K562 (cell line): ENCODE data around the gene ARHGAP10. TPM values are rescaled to one million over a fixed set of nuclear protein-coding genes. Genes with fewer than 3 reads are reported as not detected.

Source experiments
- ATAC-seq: fragments of 200-7000 bp; cut with Tn5 transposase; 3 replicates; pipeline ENCODE4 v1.9.1; 2020; ENCODE audit warnings: moderate library complexity
- BruUV-seq: library from RNA; stranded (reverse); fragments of 400-500 nt; replicated peaks from 2 replicates; lab custom pipeline; 2021; lab: Mats Ljungman, UMichigan
- CTCF ChIA-PET: fragments of 300-600 bp; formaldehyde crosslinking; extraction: SDS; loops from one replicate; lab custom pipeline; 2021; ENCODE audit warnings: low intra/inter-chr PET ratio; lab: Yijun Ruan, JAX
- POLR2A ChIA-PET: fragments of 300-600, 350-650 bp; sonication (Branson Sonifier 250); formaldehyde crosslinking; extraction: SDS; loops from one replicate; lab custom pipeline; 2021; ENCODE audit warnings: antibody characterized with exemption, inconsistent platforms; lab: Yijun Ruan, JAX
- DNase-seq, 4 experiments: peaks; one replicate each; pipeline versions ENCODE4 v3.0.0 to v3.0.0-alpha.2; 2011 to 2018; ENCODE audit warnings: low spot score in 3 of 4, mixed read lengths in 3 of 4; ENCODE audit errors: extremely low read depth in 1 of 4
- FAIRE-seq: peaks from 2 replicates; lab custom pipeline; 2011; peaks lifted over from hg19 to GRCh38; lab: Jason Lieb, UNC
- H2AFZ ChIP-seq: 2 replicates; pipeline ENCODE4 v1.6.0; 2011; ENCODE audit warnings: low read depth, low read length, control low read depth, inconsistent platforms
- H3K27ac ChIP-seq: fragments of 200-600 bp; 3 replicates; pipeline ENCODE4 v1.8.0; 2011; ENCODE audit warnings: low read depth, mild to moderate bottlenecking, control low read depth, inconsistent platforms, low read length, moderate library complexity, mixed read lengths; ENCODE audit errors: extremely low read depth
- H3K27me3 ChIP-seq, 2 experiments: fragments of 300-600 bp in 1 of 2; 2 replicates in 1 of 2; 3 replicates in 1 of 2; pipeline versions ENCODE4 v1.6.0 to v1.8.0; 2011; ENCODE audit warnings: inconsistent platforms in 2 of 2, low read length in 2 of 2, mild to moderate bottlenecking in 1 of 2, mixed read lengths in 1 of 2, moderate library complexity in 1 of 2; ENCODE audit not compliant: control insufficient read depth in 2 of 2, insufficient read depth in 2 of 2
- H3K36me3 ChIP-seq: fragments of 300-600 bp; 3 replicates; pipeline ENCODE4 v1.8.0; 2011; ENCODE audit warnings: mild to moderate bottlenecking, low read length, inconsistent platforms; ENCODE audit not compliant: control insufficient read depth, insufficient read depth
- H3K4me1 ChIP-seq, 2 experiments: fragments of 200-600 bp in 1 of 2; replicated peaks in 1 of 2; 2 replicates in 1 of 2; 3 replicates in 1 of 2; pipeline versions ENCODE4 v1.5.1 to v1.8.0; 2011; ENCODE audit warnings: inconsistent platforms in 2 of 2, low read length in 2 of 2, mild to moderate bottlenecking in 1 of 2, mixed read lengths in 1 of 2, moderate library complexity in 1 of 2; ENCODE audit not compliant: control insufficient read depth in 2 of 2, insufficient read depth in 2 of 2
- H3K4me2 ChIP-seq: 2 replicates; pipeline ENCODE4 v1.6.1; 2011; ENCODE audit warnings: low read length, control low read depth, inconsistent platforms, mixed read lengths; ENCODE audit not compliant: insufficient read depth
- H3K4me3 ChIP-seq: fragments of 200-600 bp; sonication (generic), shearing (Covaris generic); 2 replicates; pipeline ENCODE4 v1.5.1; 2016; ENCODE audit warnings: control low read depth, inconsistent platforms
- H3K79me2 ChIP-seq: fragments of 200-600 bp; 3 replicates; pipeline ENCODE4 v1.8.0; 2011; ENCODE audit warnings: low read length, inconsistent platforms; ENCODE audit not compliant: control insufficient read depth, insufficient read depth
- H3K9ac ChIP-seq, 2 experiments: 2 replicates each; pipeline versions ENCODE4 v1.6.0 to v1.6.1; 2011; ENCODE audit warnings: low read depth in 2 of 2, low read length in 2 of 2, control low read depth in 1 of 2, inconsistent platforms in 1 of 2, mild to moderate bottlenecking in 1 of 2, mixed read lengths in 1 of 2; ENCODE audit not compliant: insufficient read depth in 1 of 2
- H3K9me1 ChIP-seq: one replicate; pipeline ENCODE4 v1.6.0; 2011; ENCODE audit warnings: inconsistent platforms, mild to moderate bottlenecking, low read length, moderate library complexity; ENCODE audit not compliant: control insufficient read depth, insufficient read depth
- H3K9me3 ChIP-seq: replicated peaks from 2 replicates; pipeline ENCODE4 v1.5.1; 2011; ENCODE audit warnings: low read depth, low read length, inconsistent platforms; ENCODE audit not compliant: control insufficient read depth, insufficient read depth
- H4K20me1 ChIP-seq: replicated peaks from 2 replicates; pipeline ENCODE4 v1.6.1; 2011; ENCODE audit warnings: low read length, inconsistent platforms, mixed read lengths; ENCODE audit not compliant: control insufficient read depth, insufficient read depth
- MXD1 ChIP-seq: fragments of 250-450 bp; sonication (Bioruptor Pico); IDR thresholded peaks from 2 replicates; pipeline ENCODE4 v1.8.0; 2021; ENCODE audit warnings: borderline replicate concordance, mild to moderate bottlenecking, moderate library complexity; ENCODE audit not compliant: poor library complexity, severe bottlenecking
- PHF21A ChIP-seq: fragments of 450-650 bp; IDR thresholded peaks from 2 replicates; pipeline ENCODE4 v1.6.1; 2017; ENCODE audit warnings: low read depth, borderline replicate concordance
- POLR2AphosphoS2 ChIP-seq: IDR thresholded peaks from 2 replicates; pipeline ENCODE4 v1.6.1; 2012; ENCODE audit warnings: low read length, improper control_type of control experiment
- POLR2G ChIP-seq: fragments of 200-400 bp; formaldehyde crosslinking; IDR thresholded peaks from 2 replicates; pipeline ENCODE4 v1.6.1; 2017; ENCODE audit warnings: low read depth, mild to moderate bottlenecking, antibody characterized with exemption, low read length, moderate library complexity
- PRPF4 ChIP-seq: fragments of 200-400 bp; formaldehyde crosslinking; IDR thresholded peaks from one replicate; pipeline ENCODE4 v1.6.1; 2017; ENCODE audit warnings: low read length, low read depth, mild to moderate bottlenecking; ENCODE audit not compliant: insufficient read depth, poor library complexity, severe bottlenecking
- RBM15 ChIP-seq: fragments of 200-400 bp; formaldehyde crosslinking; IDR thresholded peaks from 2 replicates; pipeline ENCODE4 v1.6.1; 2018; ENCODE audit warnings: mild to moderate bottlenecking, low read length, moderate library complexity; ENCODE audit not compliant: insufficient read depth
- RBM34 ChIP-seq: fragments of 200-400 bp; formaldehyde crosslinking; IDR thresholded peaks from 2 replicates; pipeline ENCODE4 v1.6.1; 2018; ENCODE audit warnings: low read length, borderline replicate concordance; ENCODE audit not compliant: insufficient read depth
- ZNF175 ChIP-seq: fragments of 200-800 bp; sonication (Bioruptor generic); IDR thresholded peaks from 2 replicates; pipeline ENCODE4 v1.6.1; 2016; ENCODE audit warnings: low read depth, mild to moderate bottlenecking, missing genetic modification characterization, missing compliant biosample characterization
- ZNF436 ChIP-seq: fragments of 250-450, 450-650 bp; sonication (Bioruptor Pico); formaldehyde crosslinking; IDR thresholded peaks from 2 replicates; pipeline ENCODE4 v1.7.0; 2020; ENCODE audit warnings: mild to moderate bottlenecking
- WGBS: fragments of 100-300 bp; shearing (Covaris generic); methylation state at CpG from one replicate; pipeline ENCODE4 v1.1.6; 2016; ENCODE audit warnings: low coverage, mixed read lengths; ENCODE audit not compliant: insufficient coverage; ENCODE audit errors: missing lambda C conversion rate; 5-methylcytosine and 5-hydroxymethylcytosine counted together
- in situ Hi-C: fragments of 300-500 bp; cut with MboI; formaldehyde crosslinking; loops from 4 replicates; pipeline ENCODE4 v1.15.0; 2018; ENCODE audit warnings: inconsistent platforms, mixed read lengths
- intact Hi-C: fragments of 100-400 bp; cut with micrococcal nuclease; formaldehyde crosslinking; loops from 2 replicates; pipeline ENCODE4 v1.14.2; 2022
- polyA plus RNA-seq, 8 experiments: library from polyadenylated mRNA; depleted of rRNA in 4 of 8; stranded (reverse) in 5 of 8; unstranded in 3 of 8; fragments of >200 nt; fragmentation: Nextera tagmentation in 2 of 8; fragmentation: Illumina TruSeq in 1 of 8; extraction: Ambion mirVana in 2 of 8; extraction: Trizol in 1 of 8; gene quantifications; 2 replicates each; pipeline versions ENCODE4 v1.2.1 to v1.2.3, GENCODE V29; 2011 to 2014; ENCODE audit warnings: inconsistent platforms in 1 of 8, missing spikeins in 1 of 8
- total RNA-seq, 7 experiments: library from RNA; depleted of rRNA in 6 of 7; stranded (reverse); fragments of >200 nt in 6 of 7; fragmentation: Illumina TruSeq in 2 of 7; extraction: Trizol in 2 of 7; gene quantifications; 2 replicates each; pipeline versions ENCODE4 v1.2.1 to v1.2.3, GENCODE V29; 2011 to 2021; ENCODE audit warnings: low replicate concordance in 1 of 7
- TF ChIP-seq, protein P1 (sequence below): fragments of 450-650 bp; IDR thresholded peaks from 2 replicates; pipeline ENCODE4 v1.7.0; 2016; ENCODE audit warnings: borderline replicate concordance
- TF ChIP-seq, protein P2 (sequence below): fragments of 250-450 bp; sonication (Bioruptor Pico); IDR thresholded peaks from 2 replicates; pipeline ENCODE4 v1.9.0; 2021; ENCODE audit warnings: mild to moderate bottlenecking, inconsistent platforms

Gene ARHGAP10
- total and polyA plus RNA-seq, 9 of the 15 experiments (the other 6 are each of a cell fraction or from before 2014, with no cell fraction given) = 0.03 to 0.22 (median 0.06) TPM; not detected in 3

- H4K20me1 ChIP-seq = no peaks in the 10 kb centered on the region
- no peaks in the 10 kb centered on the region for H3K79me2 ChIP-seq
- H3K36me3 ChIP-seq = no peaks in the 10 kb centered on the region
- no peak for TF ChIP-seq RBM34
- no peaks in the 10 kb centered on the region for H3K9me1 ChIP-seq
- H3K27me3 ChIP-seq = no peaks in the 10 kb centered on the region
- DNase-seq (no peak), FAIRE-seq (no peak), ATAC-seq (no peak)
- no peak overlapping the region for H3K9ac ChIP-seq
- 3% methylated on average over 3 of the region's 3 CpGs for WGBS
- ChIA-PET CTCF (no interaction called here), POLR2A (no interaction called here)
- H3K9me3 ChIP-seq = no peaks in the 10 kb centered on the region
- no peaks in the 10 kb centered on the region for H3K4me1 ChIP-seq
- in situ Hi-C loops (no loop called here), intact Hi-C loops (no loop called here)
- H2AFZ ChIP-seq = no peak overlapping the region
- H3K4me3 ChIP-seq = no peak overlapping the region
- no TSS peak for BruUV-seq
- H3K27ac ChIP-seq = no peak overlapping the region
- no peak overlapping the region for H3K4me2 ChIP-seq
Observed at GRCh38 chr4:147965056-147965455, 233.2 kb downstream of the ARHGAP10 start.

DNA sequence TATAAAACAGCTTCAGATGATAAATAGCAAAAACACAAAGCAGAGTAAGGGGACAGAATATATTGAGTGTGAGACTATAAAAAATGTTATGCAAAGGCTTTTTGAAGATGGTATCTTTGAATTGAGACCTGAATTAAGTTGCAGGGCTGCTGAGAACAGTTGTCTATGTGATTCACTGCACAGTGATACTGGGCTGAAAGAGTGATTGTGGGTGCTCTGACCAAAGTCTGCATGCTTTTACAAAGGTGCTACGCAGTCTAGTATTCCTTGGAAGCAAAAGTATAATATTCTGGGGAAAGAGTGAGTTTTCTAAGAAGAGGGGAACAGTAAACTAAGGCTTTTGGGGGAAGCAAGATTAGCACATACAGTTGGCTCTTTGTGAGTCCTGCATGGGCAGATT lies 234.0 kb downstream of the ARHGAP10 start:
- intact Hi-C loops (no loop called here), in situ Hi-C loops (no loop called here)
- Histone ChIP-seq H3K79me2 (no peaks in the 10 kb centered on the region), H3K4me3 (no peak overlapping the region), H3K27me3 (no peaks in the 10 kb centered on the region), H3K36me3 (no peaks in the 10 kb centered on the region), H4K20me1 (no peaks in the 10 kb centered on the region), H2AFZ (no peak overlapping the region), H3K9me1 (no peaks in the 10 kb centered on the region), H3K4me1 (no peaks in the 10 kb centered on the region), H3K27ac (no peak overlapping the region), H3K9me3 (no peaks in the 10 kb centered on the region), H3K4me2 (no peak overlapping the region), H3K9ac (no peak overlapping the region)
- ATAC-seq (no peak), DNase-seq (no peak), FAIRE-seq (no peak)
- WGBS = 0% methylated on average over 1 of the region's 1 CpG
- ChIA-PET POLR2A (interaction anchor here (0.6 kb wide), 1 partner anchor 339 kb away, joined by 4 read pairs; no protein-coding TSS in a partner anchor), CTCF (no interaction called here)
- no TSS peak for BruUV-seq
- TF ChIP-seq, protein P1, sequence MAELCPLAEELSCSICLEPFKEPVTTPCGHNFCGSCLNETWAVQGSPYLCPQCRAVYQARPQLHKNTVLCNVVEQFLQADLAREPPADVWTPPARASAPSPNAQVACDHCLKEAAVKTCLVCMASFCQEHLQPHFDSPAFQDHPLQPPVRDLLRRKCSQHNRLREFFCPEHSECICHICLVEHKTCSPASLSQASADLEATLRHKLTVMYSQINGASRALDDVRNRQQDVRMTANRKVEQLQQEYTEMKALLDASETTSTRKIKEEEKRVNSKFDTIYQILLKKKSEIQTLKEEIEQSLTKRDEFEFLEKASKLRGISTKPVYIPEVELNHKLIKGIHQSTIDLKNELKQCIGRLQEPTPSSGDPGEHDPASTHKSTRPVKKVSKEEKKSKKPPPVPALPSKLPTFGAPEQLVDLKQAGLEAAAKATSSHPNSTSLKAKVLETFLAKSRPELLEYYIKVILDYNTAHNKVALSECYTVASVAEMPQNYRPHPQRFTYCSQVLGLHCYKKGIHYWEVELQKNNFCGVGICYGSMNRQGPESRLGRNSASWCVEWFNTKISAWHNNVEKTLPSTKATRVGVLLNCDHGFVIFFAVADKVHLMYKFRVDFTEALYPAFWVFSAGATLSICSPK = no peak
- TF ChIP-seq PHF21A = no peak
- no peak for TF ChIP-seq ZNF175
- TF ChIP-seq PRPF4 = no peak
- no peak for TF ChIP-seq MXD1
- no peak for TF ChIP-seq POLR2AphosphoS2
- no peak for TF ChIP-seq RBM15
- no peak for TF ChIP-seq POLR2G
- TF ChIP-seq ZNF436 = no peak
- TF ChIP-seq, protein P2, sequence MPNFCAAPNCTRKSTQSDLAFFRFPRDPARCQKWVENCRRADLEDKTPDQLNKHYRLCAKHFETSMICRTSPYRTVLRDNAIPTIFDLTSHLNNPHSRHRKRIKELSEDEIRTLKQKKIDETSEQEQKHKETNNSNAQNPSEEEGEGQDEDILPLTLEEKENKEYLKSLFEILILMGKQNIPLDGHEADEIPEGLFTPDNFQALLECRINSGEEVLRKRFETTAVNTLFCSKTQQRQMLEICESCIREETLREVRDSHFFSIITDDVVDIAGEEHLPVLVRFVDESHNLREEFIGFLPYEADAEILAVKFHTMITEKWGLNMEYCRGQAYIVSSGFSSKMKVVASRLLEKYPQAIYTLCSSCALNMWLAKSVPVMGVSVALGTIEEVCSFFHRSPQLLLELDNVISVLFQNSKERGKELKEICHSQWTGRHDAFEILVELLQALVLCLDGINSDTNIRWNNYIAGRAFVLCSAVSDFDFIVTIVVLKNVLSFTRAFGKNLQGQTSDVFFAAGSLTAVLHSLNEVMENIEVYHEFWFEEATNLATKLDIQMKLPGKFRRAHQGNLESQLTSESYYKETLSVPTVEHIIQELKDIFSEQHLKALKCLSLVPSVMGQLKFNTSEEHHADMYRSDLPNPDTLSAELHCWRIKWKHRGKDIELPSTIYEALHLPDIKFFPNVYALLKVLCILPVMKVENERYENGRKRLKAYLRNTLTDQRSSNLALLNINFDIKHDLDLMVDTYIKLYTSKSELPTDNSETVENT (CRISPR knock-in tag) = no peak
